WTC11 (cell line): ENCODE data around the gene TRNP1. TPM values are rescaled to one million over a fixed set of nuclear protein-coding genes. Genes with fewer than 3 reads are reported as not detected.

Source experiments
- ATAC-seq: fragments of 200-7000 bp; cut with Tn5 transposase; 2 replicates; pipeline ENCODE4 v1.10.0; 2021; ENCODE audit warnings: mild to moderate bottlenecking, moderate library complexity
- CTCF ChIA-PET: fragments of 300-600 bp; sonication (Branson Sonifier 250); formaldehyde crosslinking; loops from one replicate; lab custom pipeline; 2021; ENCODE audit warnings: antibody characterized with exemption; lab: Charles Lee
- POLR2A ChIA-PET: fragments of 350-600 bp; sonication (Branson Sonifier 250); formaldehyde crosslinking; loops from one replicate; lab custom pipeline; 2021; ENCODE audit warnings: antibody characterized with exemption; lab: Charles Lee
- DNase-seq: peaks from one replicate; pipeline ENCODE4 v3.0.0; 2021; ENCODE audit warnings: low spot score
- H3K27ac Mint-ChIP-seq: 2 replicates; pipeline ENCODE4 v1.8.0; 2021; ENCODE audit warnings: mixed read lengths
- H3K27me3 Mint-ChIP-seq: 2 replicates; pipeline ENCODE4 v1.8.0; 2021; ENCODE audit warnings: low read depth, mild to moderate bottlenecking, moderate library complexity, mixed read lengths
- H3K36me3 Mint-ChIP-seq: 2 replicates; pipeline ENCODE4 v1.8.0; 2021; ENCODE audit warnings: mixed read lengths
- H3K4me1 Mint-ChIP-seq: 2 replicates; pipeline ENCODE4 v1.8.0; 2022; ENCODE audit warnings: mixed read lengths
- H3K4me3 Mint-ChIP-seq: 2 replicates; pipeline ENCODE4 v1.8.0; 2021; ENCODE audit warnings: mild to moderate bottlenecking, moderate library complexity, mixed read lengths
- H3K9me3 Mint-ChIP-seq: 2 replicates; pipeline ENCODE4 v1.8.0; 2021; ENCODE audit warnings: mixed read lengths
- ATF3 ChIP-seq: sonication (generic); formaldehyde crosslinking; conservative IDR thresholded peaks from 2 replicates; pipeline ENCODE4 v1.8.1; 2022; ENCODE audit warnings: mild to moderate bottlenecking, missing genetic modification reagents
- CBFB ChIP-seq: sonication (generic); formaldehyde crosslinking; IDR thresholded peaks from 2 replicates; pipeline ENCODE4 v1.8.1; 2022; ENCODE audit warnings: mild to moderate bottlenecking, low read depth, missing genetic modification reagents
- CREM ChIP-seq: sonication (generic); formaldehyde crosslinking; IDR thresholded peaks from 2 replicates; pipeline ENCODE4 v1.8.1; 2022; ENCODE audit warnings: mild to moderate bottlenecking, missing genetic modification reagents, moderate library complexity
- ELF4 ChIP-seq: sonication (generic); formaldehyde crosslinking; IDR thresholded peaks from 2 replicates; pipeline ENCODE4 v1.8.1; 2022; ENCODE audit warnings: low read depth, mild to moderate bottlenecking, moderate library complexity, missing genetic modification reagents
- EMX1 ChIP-seq: fragments of 250-450 bp; sonication (Bioruptor Pico); IDR thresholded peaks from 2 replicates; pipeline ENCODE4 v1.8.0; 2021; ENCODE audit warnings: mild to moderate bottlenecking
- ETV6 ChIP-seq: sonication (generic); formaldehyde crosslinking; IDR thresholded peaks from 2 replicates; pipeline ENCODE4 v1.8.1; 2022; ENCODE audit warnings: mild to moderate bottlenecking, missing genetic modification reagents
- FOXP1 ChIP-seq: sonication (generic); formaldehyde crosslinking; IDR thresholded peaks from 2 replicates; pipeline ENCODE4 v1.8.0; 2022; ENCODE audit warnings: missing genetic modification reagents, mild to moderate bottlenecking, moderate library complexity, borderline replicate concordance
- FOXP4 ChIP-seq: sonication (generic); formaldehyde crosslinking; IDR thresholded peaks from 2 replicates; pipeline ENCODE4 v1.8.0; 2022; ENCODE audit warnings: mild to moderate bottlenecking, missing genetic modification reagents
- GABPB1 ChIP-seq: sonication (generic); formaldehyde crosslinking; IDR thresholded peaks from 2 replicates; pipeline ENCODE4 v1.8.1; 2023; ENCODE audit warnings: mild to moderate bottlenecking, missing genetic modification reagents
- GRHL2 ChIP-seq: fragments of 250-450 bp; sonication (Bioruptor Pico); IDR thresholded peaks from 2 replicates; pipeline ENCODE4 v1.8.0; 2022; ENCODE audit warnings: mild to moderate bottlenecking, moderate library complexity; ENCODE audit not compliant: insufficient replicate concordance, severe bottlenecking
- HMGXB4 ChIP-seq: sonication (generic); formaldehyde crosslinking; IDR thresholded peaks from 2 replicates; pipeline ENCODE4 v1.8.1; 2023; ENCODE audit warnings: mild to moderate bottlenecking, moderate library complexity, missing genetic modification reagents
- IRF1 ChIP-seq: sonication (generic); formaldehyde crosslinking; IDR thresholded peaks from 2 replicates; pipeline ENCODE4 v1.8.0; 2023; ENCODE audit warnings: missing genetic modification reagents
- IRF2 ChIP-seq: sonication (generic); formaldehyde crosslinking; IDR thresholded peaks from 2 replicates; pipeline ENCODE4 v1.8.0; 2022; ENCODE audit warnings: low read depth, missing genetic modification reagents, borderline replicate concordance
- JAZF1 ChIP-seq: fragments of 250-450 bp; sonication (Bioruptor Pico); IDR thresholded peaks from 2 replicates; pipeline ENCODE4 v1.9.0; 2021; ENCODE audit warnings: moderate library complexity, mild to moderate bottlenecking, inconsistent platforms
- MAX ChIP-seq: sonication (generic); formaldehyde crosslinking; IDR thresholded peaks from 2 replicates; pipeline ENCODE4 v1.8.0; 2022; ENCODE audit warnings: mild to moderate bottlenecking, missing genetic modification reagents
- MXD4 ChIP-seq: fragments of 250-450 bp; sonication (Bioruptor Pico); IDR thresholded peaks from 2 replicates; pipeline ENCODE4 v1.8.0; 2021; ENCODE audit warnings: mild to moderate bottlenecking, moderate library complexity, borderline replicate concordance
- PRRX2 ChIP-seq: fragments of 250-450 bp; sonication (Bioruptor Pico); IDR thresholded peaks from 2 replicates; pipeline ENCODE4 v1.8.0; 2021; ENCODE audit warnings: mild to moderate bottlenecking
- RORB ChIP-seq: fragments of 250-450 bp; sonication (Bioruptor Pico); IDR thresholded peaks from 2 replicates; pipeline ENCODE4 v1.9.0; 2021; ENCODE audit warnings: mild to moderate bottlenecking
- SMAD3 ChIP-seq: sonication (generic); formaldehyde crosslinking; IDR thresholded peaks from 2 replicates; pipeline ENCODE4 v1.8.0; 2022; ENCODE audit warnings: missing genetic modification reagents, mild to moderate bottlenecking, borderline replicate concordance
- TEAD4 ChIP-seq: sonication (generic); formaldehyde crosslinking; IDR thresholded peaks from 2 replicates; pipeline ENCODE4 v1.8.0; 2022; ENCODE audit warnings: mild to moderate bottlenecking, missing genetic modification reagents
- TP53 ChIP-seq: sonication (generic); formaldehyde crosslinking; IDR thresholded peaks from 2 replicates; pipeline ENCODE4 v1.8.1; 2023; ENCODE audit warnings: mild to moderate bottlenecking, missing genetic modification reagents
- ZNF138 ChIP-seq: sonication (generic); formaldehyde crosslinking; conservative IDR thresholded peaks from 2 replicates; pipeline ENCODE4 v1.8.1; 2022; ENCODE audit warnings: mild to moderate bottlenecking, moderate library complexity, missing genetic modification reagents
- ZNF219 ChIP-seq: sonication (generic); formaldehyde crosslinking; IDR thresholded peaks from 2 replicates; pipeline ENCODE4 v1.8.0; 2023; ENCODE audit warnings: missing genetic modification reagents, mild to moderate bottlenecking, borderline replicate concordance
- ZNF263 ChIP-seq: sonication (generic); formaldehyde crosslinking; IDR thresholded peaks from 2 replicates; pipeline ENCODE4 v1.8.1; 2022; ENCODE audit warnings: low read depth, mild to moderate bottlenecking, moderate library complexity, missing genetic modification reagents
- ZNF396 ChIP-seq: fragments of 250-450 bp; sonication (Bioruptor Pico); IDR thresholded peaks from 2 replicates; pipeline ENCODE4 v1.8.0; 2021; ENCODE audit warnings: mild to moderate bottlenecking, moderate library complexity, borderline replicate concordance
- ZSCAN18 ChIP-seq: fragments of 250-450 bp; sonication (Bioruptor Pico); IDR thresholded peaks from 2 replicates; pipeline ENCODE4 v2.1.2; 2022; ENCODE audit warnings: mild to moderate bottlenecking, moderate library complexity
- total RNA-seq: library from RNA; stranded (reverse); gene quantifications from 3 replicates; pipeline ENCODE4 v1.2.3, GENCODE V29; 2021

The TRNP1 gene
- total RNA-seq, 1 experiment from 2014 or later, result 37.6 TPM

GRCh38 chr1:27005166-27005530, 11.7 kb downstream of the TRNP1 start (continued):
- TF ChIP-seq ZSCAN18 (CRISPR knock-in tag) (0 out of 2 replicates have a peak, but pooled peaks have one; percentile 46), TEAD4 (CRISPR knock-in tag) (no peak), ZNF396 (CRISPR knock-in tag) (no peak), CBFB (CRISPR knock-in tag) (no peak), MAX (no peak)

GRCh38 chr1:27005648-27006496, 12.4 kb downstream of the TRNP1 start:
- peak; percentile 1; the same call in 1 of the 2 replicates for ATAC-seq
- no peak overlapping the region for H3K4me3 Mint-ChIP-seq
- POLR2A ChIA-PET, result interaction anchor here (1.5 to 5.5 kb wide), 3 partner anchors 8 to 15 kb away, joined by 3 to 43 read pairs (median 10); partner anchors contain the start of gene TRNP1
- no peak for TF ChIP-seq IRF2 (CRISPR knock-in tag)
- TF ChIP-seq TP53, result 0 out of 2 replicates have a peak, but pooled peaks have one; percentile 18
- TF ChIP-seq GRHL2 (CRISPR knock-in tag), result no peak
- peak; percentile 77; the same call in 1 of the 2 replicates for TF ChIP-seq ZNF138
- TF ChIP-seq HMGXB4 (CRISPR knock-in tag), result no peak
- TF ChIP-seq GABPB1 (CRISPR knock-in tag), result no peak
- TF ChIP-seq MXD4 (CRISPR knock-in tag), result no peak
- TF ChIP-seq ATF3 (CRISPR knock-in tag), result no peak
- TF ChIP-seq ZNF263 (CRISPR knock-in tag), result no peak
- TF ChIP-seq RORB (CRISPR knock-in tag), result no peak
- no peak for TF ChIP-seq ETV6 (CRISPR knock-in tag)
- TF ChIP-seq CREM, result no peak
- TF ChIP-seq FOXP1, result 0 out of 2 replicates have a peak, but pooled peaks have one; percentile 44
- no peak for TF ChIP-seq ELF4 (CRISPR knock-in tag)
- no peak for TF ChIP-seq FOXP4
- no peak for TF ChIP-seq JAZF1 (CRISPR knock-in tag)
- TF ChIP-seq EMX1 (CRISPR knock-in tag), result no peak
- TF ChIP-seq PRRX2, result no peak
- no peak for TF ChIP-seq SMAD3
- TF ChIP-seq IRF1 (CRISPR knock-in tag), result no peak
- TF ChIP-seq MAX, result no peak; the same call in 1 of the 2 replicates
- no peak for TF ChIP-seq ZNF219 (CRISPR knock-in tag)
- no peak for TF ChIP-seq ZNF396 (CRISPR knock-in tag)

More at GRCh38 chr1:27005648-27006496, 12.4 kb downstream of the TRNP1 start:
- CTCF ChIA-PET, result interaction anchor here (0.5 to 8.2 kb wide), 7 partner anchors 9 to 92 kb away, joined by 3 to 126 read pairs (median 9); partner anchors contain the start of gene TRNP1
- Mint-ChIP-seq H3K36me3 (peaks cover 58% of the 10 kb centered on the region), H3K27me3 (no peaks in the 10 kb centered on the region), H3K4me1 (peaks cover 87% of the 10 kb centered on the region), H3K9me3 (no peaks in the 10 kb centered on the region), H3K27ac (peak overlapping the region; percentile 93)
- peak; percentile 51 for DNase-seq
